GM18868 (cell line): ENCODE measurements around the gene MCTP2.

Source experiments
- ATAC-seq: cut with Tn5 transposase; IDR thresholded peaks from one replicate; pipeline ENCODE4 v1.9.1; 2021; ENCODE audit warnings: mild to moderate bottlenecking, moderate library complexity; ENCODE audit not compliant: unreplicated experiment

Gene MCTP2

DNA sequence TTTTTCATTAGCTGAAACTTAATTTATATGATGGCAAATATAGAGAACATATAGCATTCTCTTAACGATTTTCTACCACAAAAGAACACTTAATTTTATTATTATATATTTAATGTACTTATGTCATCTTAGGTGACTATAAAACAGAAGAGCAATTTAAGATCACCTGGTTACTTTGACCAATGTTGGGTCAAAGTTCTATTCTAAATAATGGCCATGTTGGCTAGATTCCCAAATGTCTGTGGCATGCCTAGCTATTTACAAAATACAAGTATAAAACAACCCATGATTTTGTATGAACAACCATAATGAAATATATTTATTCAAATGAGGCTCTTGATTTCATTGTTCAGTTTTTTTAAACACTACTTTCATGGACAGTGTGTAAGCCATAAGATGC is 200.9 kb downstream of the MCTP2 start:
- ATAC-seq = no peak

DNA sequence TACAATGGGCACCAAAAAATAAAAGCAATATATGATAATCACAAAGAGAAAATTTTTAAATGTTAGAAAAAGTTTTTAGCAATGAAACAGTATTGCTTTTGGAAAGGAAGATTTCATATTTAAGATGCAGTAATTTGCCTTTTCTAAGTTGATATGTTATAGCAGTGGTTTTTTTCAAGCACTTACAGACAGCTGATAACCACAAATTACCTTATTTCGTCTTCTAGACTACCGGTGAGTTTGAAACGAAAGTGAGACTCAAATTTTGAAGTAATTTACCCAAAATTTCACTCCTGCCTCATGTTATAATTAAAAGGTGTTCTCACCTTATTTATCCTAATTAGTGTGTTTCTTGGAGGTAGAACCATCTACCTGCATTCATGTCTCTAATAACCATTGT is 207.8 kb downstream of the MCTP2 start:
- no peak for ATAC-seq

DNA sequence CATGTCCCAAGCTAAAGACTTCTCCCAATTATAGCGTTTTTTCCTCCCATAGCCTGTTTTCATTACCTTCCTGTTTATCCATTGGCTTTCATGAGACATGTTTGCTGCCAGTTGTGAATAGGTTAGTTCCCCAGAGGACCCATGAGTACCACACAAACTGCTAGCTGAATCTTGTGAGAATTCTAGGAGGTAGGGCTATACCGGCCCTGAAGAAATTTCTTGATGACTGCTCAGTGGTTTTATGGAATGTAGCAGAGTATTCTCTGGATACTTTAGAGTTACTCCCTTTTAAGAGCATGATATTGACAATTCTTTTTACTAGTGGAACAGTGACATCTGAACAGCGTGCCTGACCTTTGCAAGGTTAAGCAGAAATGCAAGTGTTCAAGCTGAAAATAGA is 210.4 kb downstream of the MCTP2 start:
- ATAC-seq = no peak

DNA sequence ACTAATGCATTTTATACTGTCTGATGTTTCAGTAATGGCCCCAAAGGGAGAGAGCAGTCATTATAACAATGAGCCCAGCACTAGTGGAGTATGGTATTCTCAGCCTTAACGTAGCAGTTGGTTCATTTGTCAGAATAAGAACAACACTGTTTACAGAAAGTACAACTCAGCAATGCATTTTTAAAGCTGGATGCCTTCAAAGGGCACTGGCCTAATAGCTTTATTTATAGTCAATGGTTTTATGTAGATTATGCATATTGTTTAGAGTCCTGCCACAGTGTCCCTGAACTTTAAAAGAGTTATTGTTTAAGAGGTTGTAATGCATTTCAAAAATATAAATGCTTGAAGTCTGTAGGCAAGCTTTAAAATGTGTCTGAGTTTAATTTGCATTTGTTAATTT is 211.1 kb downstream of the MCTP2 start:
- no peak for ATAC-seq

DNA sequence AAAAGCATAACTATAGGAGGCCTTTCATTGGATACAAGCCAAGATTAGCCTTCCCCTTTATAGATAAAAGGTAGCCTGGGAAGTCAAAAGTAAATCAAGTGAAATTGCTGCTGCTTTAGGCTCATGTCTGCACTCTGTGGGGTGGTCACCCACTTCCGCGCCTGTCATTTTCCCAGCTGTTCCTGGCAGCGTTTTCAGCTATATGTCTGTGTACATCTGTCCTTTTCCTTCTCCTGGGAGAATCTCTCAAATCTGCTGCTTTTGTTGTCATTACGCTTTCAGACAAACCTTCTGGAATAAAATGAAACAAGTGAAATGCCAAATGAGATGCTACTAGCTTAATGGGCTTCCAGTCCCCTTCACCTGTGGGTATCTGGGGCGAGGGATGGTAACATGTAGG is 211.8 kb downstream of the MCTP2 start:
- ATAC-seq = no peak

DNA sequence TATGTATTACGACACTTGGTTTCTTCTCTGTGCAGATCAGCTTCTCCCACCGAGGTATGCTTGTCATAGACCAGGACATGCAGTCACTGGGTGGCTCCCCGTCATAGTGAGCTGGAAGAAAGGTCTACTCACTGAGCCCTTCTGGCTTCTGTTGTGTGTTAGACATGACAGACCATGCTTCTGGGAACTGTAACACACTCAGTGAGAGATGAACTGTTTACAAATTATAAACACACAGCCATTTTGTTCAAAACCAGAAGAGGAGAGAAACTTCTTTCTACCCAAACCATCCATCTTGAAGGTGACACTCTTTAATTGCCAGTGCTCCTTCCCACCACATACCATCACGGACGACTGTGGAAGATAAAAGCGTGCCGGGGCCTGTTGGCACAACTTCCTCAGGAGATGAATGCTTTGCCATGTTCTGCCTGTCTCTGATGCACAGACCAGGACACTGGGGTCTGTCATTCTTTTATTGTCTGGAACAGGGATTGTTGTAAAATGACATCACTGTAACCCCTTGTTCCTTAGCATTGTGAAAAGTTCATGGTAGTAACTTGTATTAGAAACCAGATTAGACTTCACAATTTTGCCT is 214.3 kb downstream of the MCTP2 start:
- no peak for ATAC-seq

DNA sequence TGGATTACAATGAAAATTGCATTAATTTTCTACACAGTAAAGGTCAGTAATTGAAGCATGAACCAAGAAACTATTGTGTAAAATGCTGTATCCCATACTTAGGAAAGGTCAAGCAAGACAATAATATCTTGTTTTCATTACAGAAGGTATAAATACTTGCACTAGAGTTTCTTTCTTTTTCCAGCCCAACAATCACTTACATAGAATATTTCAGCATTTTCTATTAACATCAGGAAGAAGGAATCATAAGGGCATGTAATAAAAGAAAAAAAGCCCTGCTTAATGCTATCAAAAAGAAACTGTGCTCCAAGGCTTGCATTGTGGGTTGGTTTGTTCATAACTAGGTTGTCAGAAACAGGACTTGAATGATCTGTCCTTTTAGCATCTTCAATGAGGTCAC is 215.1 kb downstream of the MCTP2 start:
- ATAC-seq = no peak

DNA sequence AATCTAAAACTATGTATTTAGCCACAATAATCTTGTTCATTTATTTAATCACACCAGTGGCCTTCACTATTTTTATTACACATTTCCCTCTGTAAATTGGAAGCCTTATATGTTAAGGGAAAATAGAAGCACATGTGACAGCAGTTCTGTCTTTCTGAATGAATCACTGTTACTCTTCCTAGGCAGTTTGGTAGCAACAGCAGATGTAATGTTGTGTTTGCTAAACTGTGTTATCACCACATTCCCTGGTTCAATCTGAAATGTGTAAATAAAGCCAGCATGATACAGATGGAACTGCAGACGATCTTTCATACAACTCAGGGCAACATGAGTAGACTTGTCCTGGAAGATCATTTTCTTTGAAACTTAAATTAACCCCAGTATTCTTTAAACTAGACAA is 220.1 kb downstream of the MCTP2 start:
- no peak for ATAC-seq

DNA sequence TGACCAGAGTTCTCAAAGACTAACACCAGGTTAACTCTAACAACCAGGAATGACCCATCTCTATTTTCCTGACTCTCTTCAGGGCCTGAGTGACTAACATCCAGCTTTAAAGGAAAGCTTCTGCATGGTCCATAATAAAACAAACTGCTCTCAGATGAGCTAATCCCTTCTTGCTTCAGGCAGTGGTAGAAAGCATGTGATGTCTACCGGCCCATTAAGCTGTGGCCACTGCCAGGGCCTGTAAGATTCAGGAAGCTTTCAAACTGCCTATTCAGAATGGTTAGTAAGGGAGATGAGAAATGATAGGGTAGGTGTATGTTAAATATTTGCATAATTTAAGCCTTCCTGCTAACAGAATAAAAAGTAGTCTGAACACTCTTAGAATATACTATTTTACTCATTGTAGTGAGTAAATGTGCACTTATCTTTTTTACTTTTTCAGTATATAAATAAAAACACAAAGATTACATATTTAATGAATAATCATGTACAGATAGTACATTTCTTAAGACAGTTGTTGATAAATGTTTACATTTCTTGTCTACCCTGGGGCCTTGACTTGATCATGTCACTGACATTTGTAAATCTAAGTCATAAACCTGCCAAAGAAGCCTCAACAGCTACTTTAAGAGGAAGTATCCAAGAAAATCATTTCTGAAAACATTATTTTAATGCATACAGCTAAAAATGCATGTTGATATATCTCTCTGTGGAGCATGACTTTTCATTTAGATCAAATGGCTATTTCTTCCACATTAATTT is 222.0 kb downstream of the MCTP2 start:
- no peak for ATAC-seq

DNA sequence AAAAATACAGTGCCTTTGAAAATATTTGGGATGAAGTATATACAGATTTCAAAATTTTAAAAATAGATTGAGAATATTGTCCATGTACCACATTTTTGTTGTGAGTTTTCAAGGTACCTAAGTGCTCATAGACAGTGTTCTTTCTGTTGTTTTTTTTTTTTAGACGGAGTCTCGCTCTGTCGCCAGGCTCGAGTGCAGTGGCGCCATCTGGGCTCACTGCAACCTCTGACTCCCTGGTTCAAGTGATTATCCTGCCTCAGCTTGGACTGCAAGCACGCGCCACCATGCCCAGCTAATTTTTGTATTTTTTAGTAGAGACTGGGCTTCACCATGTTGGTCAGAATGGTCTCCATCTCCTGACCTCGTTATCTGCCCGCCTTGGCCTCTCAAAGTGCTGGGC is 223.9 kb downstream of the MCTP2 start:
- no peak for ATAC-seq

DNA sequence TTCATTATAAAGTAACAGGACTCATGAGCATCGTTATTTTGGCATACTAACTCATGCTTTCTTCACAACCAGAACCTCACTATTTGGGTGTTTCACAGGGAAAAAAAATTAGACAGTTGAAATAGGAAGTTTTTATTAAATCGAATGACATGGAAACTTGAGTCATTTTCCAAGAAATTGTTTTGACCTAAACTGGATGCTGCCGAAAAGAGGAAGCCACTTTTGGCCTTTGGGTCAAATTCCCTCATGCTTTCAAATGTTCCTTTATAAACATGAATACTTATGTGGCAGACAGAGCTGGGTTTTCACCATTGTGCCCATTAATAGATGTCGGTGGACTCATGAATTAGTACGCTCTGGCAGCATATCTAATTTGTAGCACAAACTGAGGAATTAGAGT is 224.9 kb downstream of the MCTP2 start:
- ATAC-seq = no peak

DNA sequence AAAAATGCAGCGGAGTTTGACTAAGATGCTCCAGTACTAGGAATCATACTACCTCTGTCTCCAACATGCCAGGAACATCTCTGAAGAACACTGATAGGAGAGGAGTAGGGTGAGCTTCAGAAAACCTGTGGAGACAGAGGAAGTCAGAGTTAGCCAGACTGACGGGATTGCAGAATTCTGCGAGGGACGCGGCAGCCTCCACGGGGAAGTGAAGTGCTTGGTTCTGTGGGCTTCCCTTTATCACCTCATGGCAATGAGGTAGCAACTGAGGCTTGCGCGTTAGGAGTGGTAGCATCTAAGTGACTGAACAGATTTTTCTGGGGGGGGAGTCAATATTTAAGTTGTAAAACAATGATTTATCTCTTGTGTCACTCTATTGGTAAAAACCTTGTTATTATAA is 226.3 kb downstream of the MCTP2 start:
- ATAC-seq = no peak

DNA sequence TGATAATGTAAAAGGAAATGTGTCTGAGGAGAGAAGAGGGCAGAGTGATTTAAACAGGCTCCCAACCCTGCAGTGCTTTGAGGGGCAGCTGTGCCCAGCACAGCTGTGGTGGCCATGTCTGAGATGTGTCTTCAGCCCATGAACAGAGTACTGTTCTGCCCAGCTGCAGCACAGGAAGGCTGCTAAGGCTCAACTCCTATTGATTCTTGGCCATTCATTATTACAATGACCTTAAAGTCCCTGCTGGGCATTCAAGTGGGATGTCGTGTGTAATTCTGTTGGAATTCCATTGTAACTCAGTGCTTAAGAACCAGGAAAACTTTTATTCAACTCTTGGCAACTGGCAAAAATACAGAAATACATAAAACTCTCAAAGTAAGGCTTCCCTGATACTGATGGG is 229.3 kb downstream of the MCTP2 start:
- ATAC-seq = no peak

DNA sequence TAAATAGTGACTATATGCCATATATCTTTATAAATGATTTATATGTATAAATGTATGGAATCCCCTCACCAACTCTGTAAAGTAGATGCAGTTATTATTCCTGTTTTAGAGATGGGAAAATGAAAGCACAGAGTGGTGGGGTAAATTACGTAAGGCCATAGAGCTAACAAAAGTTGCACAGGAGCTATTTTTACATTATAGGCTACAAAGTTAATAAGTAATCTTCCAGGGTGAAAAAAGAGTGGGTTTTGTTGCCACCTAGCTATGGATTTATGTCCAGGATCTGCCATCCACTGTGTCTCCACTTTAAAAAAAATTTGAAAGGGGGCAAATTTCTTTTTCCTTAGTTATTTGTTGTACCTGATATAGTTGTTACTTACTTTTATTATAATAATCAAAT is 235.7 kb downstream of the MCTP2 start:
- no peak for ATAC-seq

DNA sequence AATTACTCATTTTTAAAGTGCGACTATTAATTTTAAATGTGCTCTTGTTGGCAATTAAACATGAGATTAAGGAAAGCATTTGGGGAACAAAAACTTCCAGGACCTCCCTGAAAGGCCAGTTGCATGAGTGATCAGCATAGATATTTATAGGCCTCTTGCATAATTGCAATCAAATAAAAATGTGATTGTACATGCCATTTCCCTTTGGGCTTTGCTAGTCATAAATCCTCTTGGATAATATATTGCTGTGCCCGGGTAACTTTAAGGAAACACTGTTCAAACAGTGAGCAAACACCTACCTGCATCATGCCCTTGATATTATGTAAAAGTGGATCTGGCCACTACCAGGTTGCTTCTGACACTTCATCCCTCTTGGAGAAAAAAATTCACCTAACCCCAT is 239.1 kb downstream of the MCTP2 start:
- ATAC-seq = no peak

DNA sequence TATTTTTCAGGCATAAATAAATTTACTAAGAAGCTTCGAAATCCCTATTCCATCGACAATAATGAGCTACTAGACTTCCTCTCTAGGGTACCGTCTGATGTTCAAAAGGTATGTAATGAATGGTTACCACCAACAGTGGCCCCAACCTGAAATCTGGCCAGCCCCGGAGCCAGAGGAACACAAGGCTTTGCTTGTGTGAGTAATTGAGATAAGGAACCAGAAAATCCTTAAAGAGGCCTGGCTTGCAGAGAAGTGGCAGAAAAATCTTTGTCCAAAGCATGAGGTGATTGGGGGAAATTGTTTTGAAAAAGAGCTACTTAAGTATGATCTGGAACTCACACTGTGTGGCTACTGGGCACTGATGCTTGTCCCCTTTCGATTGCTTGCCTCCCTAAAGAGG is 245.3 kb downstream of the MCTP2 start:
- ATAC-seq = no peak

DNA sequence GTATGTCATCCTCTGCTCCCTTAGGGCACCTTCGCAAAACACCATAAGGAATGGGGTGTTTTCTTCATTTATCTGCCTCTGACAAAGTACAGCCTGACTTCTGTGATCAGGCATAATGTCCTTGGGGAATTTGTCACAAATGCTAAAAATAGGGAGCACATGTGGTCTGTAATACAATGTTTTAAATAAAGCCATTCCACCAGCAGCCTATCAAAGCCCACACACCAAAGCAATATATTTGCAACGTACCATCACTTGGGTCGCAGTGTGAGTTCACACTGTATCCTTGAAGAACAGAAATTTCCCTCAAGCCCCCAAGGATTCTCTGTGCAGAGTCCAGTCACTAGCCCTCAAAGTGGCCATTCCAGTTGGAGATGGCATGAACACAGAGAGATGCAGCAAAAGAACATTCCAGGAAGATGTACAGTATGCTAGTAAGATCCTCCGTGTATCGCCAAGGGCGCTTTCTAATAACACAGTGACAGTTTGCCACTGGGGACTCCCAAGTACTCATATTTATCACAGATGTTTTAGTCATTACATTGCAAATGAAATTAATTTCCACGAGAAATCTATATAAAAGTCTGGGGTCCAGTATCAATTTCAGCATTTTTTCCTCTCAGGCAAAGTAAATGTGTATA is 246.7 kb downstream of the MCTP2 start:
- ATAC-seq = no peak

DNA sequence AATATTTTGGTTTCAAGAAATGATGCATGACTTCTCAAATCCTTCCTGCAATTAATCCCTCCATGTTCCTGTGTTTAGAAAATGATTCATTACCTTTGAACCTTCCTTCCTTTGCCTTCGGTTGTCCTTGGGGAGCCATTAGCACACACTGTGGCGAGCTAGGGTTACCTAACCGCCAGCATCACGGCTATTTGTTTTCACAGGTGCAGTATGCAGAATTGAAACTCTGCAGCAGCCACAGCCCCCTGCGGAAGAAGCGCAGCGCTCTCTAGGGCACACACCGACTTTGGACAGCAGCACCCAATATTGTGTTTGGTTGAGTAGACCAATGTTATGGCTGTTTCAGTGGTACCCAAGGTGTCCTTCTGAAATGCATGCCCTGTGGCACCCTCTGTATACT is 247.4 kb downstream of the MCTP2 start:
- no peak for ATAC-seq

DNA sequence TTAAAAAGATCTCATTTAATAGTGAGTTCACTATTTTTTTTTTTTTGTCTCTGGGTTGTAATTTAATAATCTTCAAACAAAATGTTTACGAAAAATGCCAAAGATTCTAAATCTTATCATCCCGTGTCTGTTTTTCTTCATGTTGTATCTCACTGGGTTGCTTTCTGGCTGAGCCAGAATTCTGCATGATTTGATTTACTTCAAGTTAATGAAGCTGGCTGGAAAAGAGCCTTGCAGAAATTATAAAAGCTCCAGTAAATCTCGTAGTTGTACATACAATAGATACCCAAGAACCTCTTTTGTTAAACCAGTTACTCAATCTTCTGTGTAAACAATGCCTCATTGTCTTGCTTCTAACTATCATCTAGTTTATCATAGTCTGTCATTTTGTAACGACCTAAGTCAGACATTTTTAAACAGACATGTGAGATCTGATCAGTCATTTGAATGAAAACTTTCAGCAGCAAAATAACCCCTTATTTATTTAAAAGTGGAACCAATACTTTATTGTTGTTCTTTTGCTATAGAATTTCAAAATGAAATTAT is 249.0 kb downstream of the MCTP2 start:
- no peak for ATAC-seq

DNA sequence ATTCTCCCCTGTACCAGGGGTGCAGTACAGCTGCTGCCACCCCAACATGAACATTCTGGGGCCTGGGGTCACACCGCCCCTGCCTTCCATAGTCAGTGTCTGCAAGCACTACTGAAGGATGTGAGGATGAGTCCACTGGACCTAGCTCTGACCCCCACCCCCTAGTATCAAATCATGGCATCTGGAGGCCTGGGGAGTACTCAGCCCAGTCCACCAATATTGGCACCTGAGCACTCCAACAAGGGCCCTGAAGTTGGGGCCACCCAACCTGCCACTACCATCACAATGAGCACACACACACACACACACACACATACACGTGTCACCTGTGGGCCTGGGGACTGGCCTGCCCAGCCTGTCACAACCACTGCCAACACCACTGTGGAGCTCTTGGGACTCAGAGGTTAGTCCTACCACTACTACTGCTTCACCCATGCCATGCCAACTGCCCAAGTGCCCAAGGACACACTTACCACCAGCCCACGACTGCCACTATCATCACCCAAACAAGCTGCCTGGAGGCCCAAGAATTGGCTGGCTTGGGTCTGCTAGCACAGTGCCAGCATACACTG is 253.9 kb downstream of the MCTP2 start:
- ATAC-seq = no peak

DNA sequence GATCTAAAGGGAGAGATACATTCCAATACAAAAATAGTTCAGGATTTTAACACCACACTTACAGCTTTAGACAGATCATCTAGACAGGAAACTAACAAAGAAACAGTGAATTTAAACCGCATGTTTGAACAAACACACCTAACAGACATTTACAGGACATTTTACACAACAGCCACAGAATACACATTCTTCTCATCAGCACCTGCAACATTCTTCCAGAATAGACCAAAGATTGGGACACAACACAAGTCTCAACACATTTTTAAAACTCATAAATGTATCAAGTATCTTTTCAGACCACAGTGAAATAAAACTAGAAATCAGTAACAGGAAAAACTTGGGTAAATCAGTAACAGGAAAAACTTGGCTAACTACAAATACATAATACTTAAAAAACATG is 256.3 kb downstream of the MCTP2 start:
- ATAC-seq = no peak

DNA sequence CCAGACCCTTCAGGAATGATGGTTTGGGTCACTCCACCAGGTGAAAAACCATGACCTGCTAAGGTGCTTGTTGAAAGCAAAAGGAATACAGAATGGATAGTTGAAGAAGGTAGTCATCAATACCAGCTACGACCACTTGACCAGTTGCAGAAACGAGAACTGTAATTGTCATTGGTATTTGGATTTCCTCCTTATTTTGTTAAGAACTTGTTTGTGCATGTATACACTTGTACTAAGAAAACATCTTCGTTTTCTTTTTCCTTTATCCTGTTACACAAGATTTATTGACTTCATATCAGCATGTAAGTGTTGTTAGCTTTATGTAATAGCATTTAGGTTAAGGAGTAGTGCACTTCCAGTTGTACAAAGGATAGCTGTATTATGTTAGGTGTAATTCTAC is 261.8 kb downstream of the MCTP2 start:
- ATAC-seq = no peak
